Adrenal gland (tissue), 12 donors: ENCODE data around the gene TRAPPC12. TPM values are rescaled to one million over a fixed set of nuclear protein-coding genes. Genes with fewer than 3 reads are reported as not detected.

Experiments
- DNase-seq, 7 donors: peaks; one replicate each; pipeline ENCODE4 v3.0.0-alpha.2; 2019 to 2020
- H3K27ac ChIP-seq, 5 donors: fragments of 200-600 bp; sonication (generic) in 4 of 5; 1 replicate in 3 of 5; 2 replicates in 2 of 5; pipeline versions ENCODE4 v1.5.1 to v1.8.0; 2016 to 2020; ENCODE audit warnings: mild to moderate bottlenecking in 1 of 5
- H3K27me3 ChIP-seq: fragments of 200-600 bp; 2 replicates; pipeline ENCODE4 v1.8.0; 2021
- H3K36me3 ChIP-seq, 2 donors: fragments of 200-600 bp; replicated peaks in 1 of 2; 1 replicate in 1 of 2; 2 replicates in 1 of 2; pipeline versions ENCODE4 v1.5.1 to v1.8.0; 2018 to 2022
- H3K4me1 ChIP-seq, 2 donors: fragments of 200-600 bp; replicated peaks in 1 of 2; 1 replicate in 1 of 2; 2 replicates in 1 of 2; pipeline versions ENCODE4 v1.5.1 to v1.8.0; 2018 to 2021
- H3K4me3 ChIP-seq, 4 donors: fragments of 200-600 bp; sonication (generic) in 3 of 4; one replicate each; pipeline ENCODE4 v1.5.1; 2016 to 2018
- H3K9me3 ChIP-seq, 3 donors: fragments of 200-600 bp; sonication (generic) in 1 of 3; replicated peaks in 1 of 3; 1 replicate in 2 of 3; 2 replicates in 1 of 3; pipeline versions ENCODE4 v1.5.1 to v1.8.0; 2016 to 2021
- CTCF ChIP-seq, 6 experiments: fragments of 450-650 bp in 4 of 6; fragments of 200-600 bp in 2 of 6; sonication (generic) in 1 of 6; IDR thresholded peaks; 1 replicate in 5 of 6; 2 replicates in 1 of 6; pipeline versions ENCODE4 v1.5.1 to v1.8.0; 2016 to 2021; ENCODE audit warnings: antibody characterized with exemption in 6 of 6, mild to moderate bottlenecking in 2 of 6, moderate library complexity in 1 of 6
- POLR2A ChIP-seq, 2 donors: fragments of 450-650 bp; IDR thresholded peaks; one replicate each; pipeline ENCODE4 v1.6.1; 2017; ENCODE audit warnings: antibody characterized with exemption in 2 of 2, mild to moderate bottlenecking in 2 of 2, moderate library complexity in 1 of 2
- WGBS, 4 donors: extraction: QIAGEN DNeasy Blood & Tissue Kit in 2 of 4; methylation state at CpG; one replicate each; pipeline versions ENCODE4 v1.1.5 to v1.1.7; 2013 to 2017; 5-methylcytosine and 5-hydroxymethylcytosine counted together
- intact Hi-C, 2 donors: fragments of 100-400 bp; cut with DNase I; formaldehyde crosslinking; loops; one replicate each; pipeline versions ENCODE4 v1.14.1 to v1.15.0; 2022 to 2023
- polyA plus RNA-seq, 3 donors: library from polyadenylated mRNA; stranded (reverse); fragments of 200-250 nt in 2 of 3; fragments of 350-450 nt in 1 of 3; fragmentation: Illumina TruSeq in 1 of 3; extraction: RNeasy Lipid Tissue Mini Kit (QIAGEN cat#74804) in 1 of 3; gene quantifications; one replicate each; pipeline ENCODE4 v1.2.3, GENCODE V29; 2013 to 2014
- total RNA-seq, 9 donors: library from RNA; depleted of rRNA in 4 of 9; stranded (reverse); fragments of >200 nt in 4 of 9; fragments of 120-200 nt in 1 of 9; fragmentation: NEBNext Ultra II Directional in 1 of 9; extraction: Animal tissue kit (Norgen Biotek cat#: 25700) in 1 of 9; gene quantifications; one replicate each; pipeline versions ENCODE4 v1.1.0 to v1.2.4, GENCODE V29; 2013 to 2023
- donor health status: healthy with polysubstance abuse.
- donor health status: Bipolar disorder and iron deficiency.
- donor health status: DM: yes; HTN: yes; CAD: no.
- donor health status: DM: no; HTN: no; CAD: no.
- donor health status: DM: no; HTN: no; CAD: no.
- donor health status: DM: yes; HTN: yes; CAD: no.

Gene TRAPPC12
- total and polyA plus RNA-seq, 12 donors = 58.3 to 334 (median 99.5) TPM

- H3K4me3 ChIP-seq = no peak overlapping the region
- H3K36me3 ChIP-seq = no peaks in the 10 kb centered on the region
- H3K4me1 ChIP-seq = no peaks in the 10 kb centered on the region
- 76 to 92% (median 87%) methylated on average over 9 to 12 of the region's 12 CpGs for WGBS, 4 donors
- no peaks in the 10 kb centered on the region for H3K27me3 ChIP-seq
- TF ChIP-seq POLR2A (IDR thresholded peaks at IDR 0.05) (no peak), CTCF (IDR thresholded peaks at IDR 0.05) (no peak)
- peak in 1 of 7 donors; percentile 63 for DNase-seq
- intact Hi-C loops = no loop called here
- no peaks in the 10 kb centered on the region for H3K9me3 ChIP-seq
- H3K27ac ChIP-seq = no peak overlapping the region
Measured at GRCh38 chr2:3348767-3349166, 30.7 kb upstream of the TRAPPC12 start.

GRCh38 chr2:3349211-3349693, 30.2 kb upstream of the TRAPPC12 start:
- TF ChIP-seq CTCF (IDR thresholded peaks at IDR 0.05) (no peak), POLR2A (IDR thresholded peaks at IDR 0.05) (no peak)
- no peaks in the 10 kb centered on the region for H3K9me3 ChIP-seq
- intact Hi-C loops = no loop called here
- no peaks in the 10 kb centered on the region for H3K27me3 ChIP-seq
- H3K4me3 ChIP-seq = no peak overlapping the region
- whole genome bisulfite sequencing, 4 donors = 67 to 87% (median 76%) methylated on average over 11 to 13 of the region's 13 CpGs
- no peak overlapping the region for H3K27ac ChIP-seq
- no peaks in the 10 kb centered on the region for H3K36me3 ChIP-seq
- H3K4me1 ChIP-seq = no peaks in the 10 kb centered on the region
- no peak for DNase-seq

GRCh38 chr2:3354986-3355385, 24.5 kb upstream of the TRAPPC12 start:
- Histone ChIP-seq H3K9me3 (no peaks in the 10 kb centered on the region), H3K27me3 (no peaks in the 10 kb centered on the region), H3K4me3 (no peak overlapping the region), H3K36me3 (no peaks in the 10 kb centered on the region), H3K27ac (no peak overlapping the region), H3K4me1 (no peaks in the 10 kb centered on the region)
- 90 to 98% (median 94%) methylated on average over 3 of the region's 3 CpGs for WGBS, 4 donors
- no peak for DNase-seq
- no peak for TF ChIP-seq POLR2A (IDR thresholded peaks at IDR 0.05)
- TF ChIP-seq CTCF (IDR thresholded peaks at IDR 0.05) = no peak
- intact Hi-C loops = no loop called here

GRCh38 chr2:3355951-3356569, 23.4 kb upstream of the TRAPPC12 start:
- Histone ChIP-seq H3K9me3 (no peaks in the 10 kb centered on the region), H3K4me3 (no peak overlapping the region), H3K36me3 (no peaks in the 10 kb centered on the region), H3K27me3 (no peaks in the 10 kb centered on the region), H3K27ac (no peak overlapping the region), H3K4me1 (no peaks in the 10 kb centered on the region)
- intact Hi-C loops = no loop called here
- no peak for DNase-seq
- TF ChIP-seq CTCF (IDR thresholded peaks at IDR 0.05) (no peak), POLR2A (IDR thresholded peaks at IDR 0.05) (no peak)
- WGBS, 4 donors = 88 to 94% (median 91%) methylated on average over 8 of the region's 8 CpGs
